Fibroblast of skin of abdomen (primary cell): ENCODE measurements around the gene NCKAP5.
A peak's percentile ranks its signal among the peaks of the same experiment; 100 is the strongest.

ENCODE experiments used
- DNase-seq: peaks from one replicate; pipeline ENCODE4 v3.0.0-alpha.2; 2013

The NCKAP5 gene

GRCh38 chr2:133574186-133574585 lies 5.9 kb upstream of the NCKAP5 start:
- no peak for DNase-seq

- no peak for DNase-seq
Measured at GRCh38 chr2:133573491-133574162, 5.4 kb upstream of the NCKAP5 start.

- DNase-seq = no peak
Measured at GRCh38 chr2:133571249-133571648, 3.0 kb upstream of the NCKAP5 start.

GRCh38 chr2:133570542-133570941 lies 2.3 kb upstream of the NCKAP5 start:
- DNase-seq = no peak

- DNase-seq = no peak
Measured at GRCh38 chr2:133569286-133569830, 1.1 kb upstream of the NCKAP5 start.

- DNase-seq = no peak
Measured at GRCh38 chr2:133568598-133568997, 335 bp upstream of the NCKAP5 start.

- DNase-seq = no peak
Measured at GRCh38 chr2:133562558-133562957, 5.7 kb downstream of the NCKAP5 start.

- peak; percentile 71 for DNase-seq
Measured at GRCh38 chr2:133561045-133561852, 7.0 kb downstream of the NCKAP5 start.

GRCh38 chr2:133557614-133558013 lies 10.6 kb downstream of the NCKAP5 start:
- DNase-seq = no peak

GRCh38 chr2:133553838-133554408 lies 14.3 kb downstream of the NCKAP5 start:
- DNase-seq = no peak

GRCh38 chr2:133553251-133553650 lies 15.0 kb downstream of the NCKAP5 start:
- no peak for DNase-seq

- no peak for DNase-seq
Measured at GRCh38 chr2:133552821-133553220, 15.4 kb downstream of the NCKAP5 start.

- DNase-seq = no peak
Measured at GRCh38 chr2:133541797-133542196, 26.5 kb downstream of the NCKAP5 start.

GRCh38 chr2:133541376-133541775 lies 26.9 kb downstream of the NCKAP5 start:
- DNase-seq = peak; percentile 27

- DNase-seq = no peak
Measured at GRCh38 chr2:133532919-133533318, 35.3 kb downstream of the NCKAP5 start.

- no peak for DNase-seq
Measured at GRCh38 chr2:133531382-133531781, 36.9 kb downstream of the NCKAP5 start.

GRCh38 chr2:133530645-133531044 lies 37.6 kb downstream of the NCKAP5 start:
- DNase-seq = no peak

GRCh38 chr2:133526530-133527300 lies 41.5 kb downstream of the NCKAP5 start:
- no peak for DNase-seq

GRCh38 chr2:133525613-133526529 lies 42.4 kb downstream of the NCKAP5 start:
- no peak for DNase-seq

- DNase-seq = no peak
Measured at GRCh38 chr2:133525090-133525489, 43.2 kb downstream of the NCKAP5 start.

GRCh38 chr2:133523406-133523805 lies 44.9 kb downstream of the NCKAP5 start:
- no peak for DNase-seq

GRCh38 chr2:133522204-133522603 lies 46.1 kb downstream of the NCKAP5 start:
- no peak for DNase-seq
